ENCODE results near the gene CALN1. TPM values are rescaled to one million over a fixed set of nuclear protein-coding genes. Genes with fewer than 3 reads are reported as not detected.

CALN1 gene
- total RNA-seq, 2 donors from 2014 or later = 1.1 to 1.2 TPM

Small RNAs within 50 kb of the gene (small RNA-seq; reads per million reads assigned to genes)
- gene AC005011.1 = 0 reads per million in 2 donors
- 0 to 0.09 reads per million in 2 donors for gene RNA5SP232

Measured in prostate gland (tissue), 2 donors.